WTC11 (cell line): ENCODE results near the gene STRN4. TPM values are rescaled to one million over a fixed set of nuclear protein-coding genes. Genes with fewer than 3 reads are reported as not detected.

Source experiments
- ARID4B ChIP-seq: sonication (generic); formaldehyde crosslinking; IDR thresholded peaks from 2 replicates; pipeline ENCODE4 v1.8.0; 2023; ENCODE audit warnings: missing genetic modification reagents, mild to moderate bottlenecking, borderline replicate concordance
- CREM ChIP-seq: sonication (generic); formaldehyde crosslinking; IDR thresholded peaks from 2 replicates; pipeline ENCODE4 v1.8.1; 2022; ENCODE audit warnings: mild to moderate bottlenecking, missing genetic modification reagents, moderate library complexity
- E2F4 ChIP-seq: sonication (generic); formaldehyde crosslinking; IDR thresholded peaks from 2 replicates; pipeline ENCODE4 v1.8.1; 2022; ENCODE audit warnings: low read depth, mild to moderate bottlenecking, moderate library complexity, missing genetic modification reagents, borderline replicate concordance
- ELF4 ChIP-seq: sonication (generic); formaldehyde crosslinking; IDR thresholded peaks from 2 replicates; pipeline ENCODE4 v1.8.1; 2022; ENCODE audit warnings: low read depth, mild to moderate bottlenecking, moderate library complexity, missing genetic modification reagents
- FOXP1 ChIP-seq: sonication (generic); formaldehyde crosslinking; IDR thresholded peaks from 2 replicates; pipeline ENCODE4 v1.8.0; 2022; ENCODE audit warnings: missing genetic modification reagents, mild to moderate bottlenecking, moderate library complexity, borderline replicate concordance
- FOXP4 ChIP-seq: sonication (generic); formaldehyde crosslinking; IDR thresholded peaks from 2 replicates; pipeline ENCODE4 v1.8.0; 2022; ENCODE audit warnings: mild to moderate bottlenecking, missing genetic modification reagents
- GTF2I ChIP-seq: fragments of 250-450 bp; sonication (Bioruptor Pico); conservative IDR thresholded peaks from 2 replicates; pipeline ENCODE4 v1.4.0; 2021; ENCODE audit warnings: mild to moderate bottlenecking
- JAZF1 ChIP-seq: fragments of 250-450 bp; sonication (Bioruptor Pico); IDR thresholded peaks from 2 replicates; pipeline ENCODE4 v1.9.0; 2021; ENCODE audit warnings: moderate library complexity, mild to moderate bottlenecking, inconsistent platforms
- KAT7 ChIP-seq: sonication (generic); formaldehyde crosslinking; IDR thresholded peaks from 2 replicates; pipeline ENCODE4 v1.8.1; 2023; ENCODE audit warnings: missing genetic modification reagents, mild to moderate bottlenecking, borderline replicate concordance
- MYBL2 ChIP-seq: sonication (generic); formaldehyde crosslinking; IDR thresholded peaks from 2 replicates; pipeline ENCODE4 v1.8.1; 2023; ENCODE audit warnings: mild to moderate bottlenecking, moderate library complexity, missing genetic modification reagents
- NR2C2 ChIP-seq: sonication (generic); formaldehyde crosslinking; IDR thresholded peaks from 2 replicates; pipeline ENCODE4 v1.8.0; 2022; ENCODE audit warnings: mild to moderate bottlenecking, missing genetic modification reagents
- PRDM15 ChIP-seq: sonication (generic); formaldehyde crosslinking; IDR thresholded peaks from 2 replicates; pipeline ENCODE4 v1.8.0; 2022; ENCODE audit warnings: missing genetic modification reagents
- TCF7 ChIP-seq: sonication (generic); formaldehyde crosslinking; IDR thresholded peaks from 2 replicates; pipeline ENCODE4 v1.8.0; 2022; ENCODE audit warnings: mild to moderate bottlenecking, low read depth, missing genetic modification reagents, moderate library complexity
- ZNF138 ChIP-seq: sonication (generic); formaldehyde crosslinking; conservative IDR thresholded peaks from 2 replicates; pipeline ENCODE4 v1.8.1; 2022; ENCODE audit warnings: mild to moderate bottlenecking, moderate library complexity, missing genetic modification reagents
- ZNF232 ChIP-seq: sonication (generic); formaldehyde crosslinking; IDR thresholded peaks from 2 replicates; pipeline ENCODE4 v1.8.0; 2022; ENCODE audit warnings: mild to moderate bottlenecking, missing genetic modification reagents
- ZNF317 ChIP-seq: sonication (generic); formaldehyde crosslinking; IDR thresholded peaks from 2 replicates; pipeline ENCODE4 v1.8.1; 2023; ENCODE audit warnings: low read depth, mild to moderate bottlenecking, moderate library complexity, missing genetic modification reagents, borderline replicate concordance
- ZNF512 ChIP-seq: sonication (generic); formaldehyde crosslinking; IDR thresholded peaks from 2 replicates; pipeline ENCODE4 v1.8.1; 2022; ENCODE audit warnings: missing genetic modification reagents, borderline replicate concordance
- total RNA-seq: library from RNA; stranded (reverse); gene quantifications from 3 replicates; pipeline ENCODE4 v1.2.3, GENCODE V29; 2021

The STRN4 gene
- total RNA-seq, 1 experiment from 2014 or later = 144 TPM

- TF ChIP-seq JAZF1 (CRISPR knock-in tag) (no peak), ZNF317 (CRISPR knock-in tag) (no peak), CREM (no peak), FOXP1 (CRISPR knock-in tag) (0 out of 2 replicates have a peak, but pooled peaks have one; percentile 45), PRDM15 (CRISPR knock-in tag) (no peak), E2F4 (CRISPR knock-in tag) (no peak), ZNF512 (CRISPR knock-in tag) (no peak), FOXP4 (CRISPR knock-in tag) (no peak), KAT7 (CRISPR knock-in tag) (no peak), MYBL2 (CRISPR knock-in tag) (no peak), ARID4B (CRISPR knock-in tag) (peak; percentile 46; the same call in 1 of the 2 replicates), ELF4 (CRISPR knock-in tag) (no peak), TCF7 (no peak), ZNF138 (no peak), ZNF232 (no peak), NR2C2 (CRISPR knock-in tag) (no peak), GTF2I (CRISPR knock-in tag) (no peak)
Measured at GRCh38 chr19:46786236-46787039, 40.2 kb upstream of the STRN4 start (continued).
